SU-DHL-6 (cell line): ENCODE data around the gene ARHGEF11.

Source experiments
- H2AFZ ChIP-seq: fragments of 200-600 bp; sonication (generic); 2 replicates; pipeline ENCODE4 v1.6.1; 2014; ENCODE audit warnings: low read depth, mild to moderate bottlenecking, moderate library complexity, mixed read lengths, antibody characterized with exemption, low read length; ENCODE audit not compliant: severe bottlenecking
- H3F3A ChIP-seq: fragments of 200-600 bp; shearing (Covaris generic); 2 replicates; pipeline ENCODE4 v1.6.0; 2016; ENCODE audit warnings: antibody characterized with exemption, mild to moderate bottlenecking; ENCODE audit not compliant: insufficient read depth
- H3K27ac ChIP-seq: fragments of 200-600 bp; sonication (generic); 2 replicates; pipeline ENCODE4 v1.5.1; 2016; ENCODE audit warnings: low read depth, mild to moderate bottlenecking, low read length, moderate library complexity, mixed read lengths
- H3K27me3 ChIP-seq: fragments of 200-600 bp; sonication (generic), shearing (Covaris generic); 2 replicates; pipeline ENCODE4 v1.6.0; 2014; ENCODE audit warnings: mild to moderate bottlenecking, low read length
- H3K36me3 ChIP-seq: fragments of 200-600 bp; sonication (generic); 2 replicates; pipeline ENCODE4 v1.6.1; 2014; ENCODE audit warnings: mild to moderate bottlenecking, low read length, mixed read lengths
- H3K4me2 ChIP-seq: fragments of 300-600, 200-600 bp; shearing (Covaris generic), sonication (generic); 2 replicates; pipeline ENCODE4 v1.6.0; 2014; ENCODE audit warnings: low read length, low read depth, mild to moderate bottlenecking; ENCODE audit not compliant: poor library complexity, severe bottlenecking
- H3K4me3 ChIP-seq: fragments of 200-600 bp; sonication (generic); 2 replicates; pipeline ENCODE4 v1.5.1; 2014; ENCODE audit warnings: antibody characterized with exemption, low read length, mild to moderate bottlenecking, mixed read lengths; ENCODE audit not compliant: insufficient read depth, poor library complexity, severe bottlenecking
- H3K79me2 ChIP-seq: fragments of 200-600 bp; sonication (generic); 2 replicates; pipeline ENCODE4 v1.6.1; 2014; ENCODE audit warnings: mild to moderate bottlenecking, low read length, moderate library complexity; ENCODE audit not compliant: insufficient read depth
- H3K9ac ChIP-seq: fragments of 200-600 bp; sonication (generic); 2 replicates; pipeline ENCODE4 v1.7.0; 2014; ENCODE audit warnings: mild to moderate bottlenecking, low read length
- H3K9me2 ChIP-seq: fragments of 200-600 bp; sonication (generic); replicated peaks from 2 replicates; pipeline ENCODE4 v1.6.1; 2014; ENCODE audit warnings: low read length; ENCODE audit not compliant: insufficient read depth
- H3K9me3 ChIP-seq: fragments of 200-600 bp; sonication (generic); 2 replicates; pipeline ENCODE4 v1.6.1; 2014; ENCODE audit warnings: low read length, mixed read lengths; ENCODE audit not compliant: insufficient read depth
- H4K20me1 ChIP-seq: fragments of 200-600 bp; sonication (generic); 2 replicates; pipeline ENCODE4 v1.6.1; 2014; ENCODE audit warnings: low read depth, mild to moderate bottlenecking, antibody characterized with exemption, low read length, moderate library complexity, mixed read lengths
- EZH2phosphoT487 ChIP-seq: fragments of 200-600 bp; sonication (generic), shearing (Covaris generic); conservative IDR thresholded peaks from 2 replicates; pipeline ENCODE4 v1.6.1; 2018; ENCODE audit warnings: mild to moderate bottlenecking, antibody characterized with exemption, low read length, moderate library complexity, mixed read lengths
- TF ChIP-seq, protein P1 (sequence below): fragments of 200-600 bp; sonication (generic); IDR thresholded peaks from one replicate; pipeline ENCODE4 v1.5.1; 2017; ENCODE audit warnings: antibody characterized with exemption, mild to moderate bottlenecking, low read length, moderate library complexity; ENCODE audit not compliant: insufficient read depth, poor library complexity, severe bottlenecking

The ARHGEF11 gene

GRCh38 chr1:156912310-156912709 is 133.2 kb downstream of the ARHGEF11 start:
- Histone ChIP-seq H3K79me2 (no peaks in the 10 kb centered on the region), H3K9me2 (no peaks in the 10 kb centered on the region), H3K9ac (no peak overlapping the region), H3K4me2 (no peak overlapping the region), H3K9me3 (no peaks in the 10 kb centered on the region), H3K4me3 (no peak overlapping the region), H3K27me3 (no peaks in the 10 kb centered on the region), H3K36me3 (no peaks in the 10 kb centered on the region), H2AFZ (no peak overlapping the region), H3K27ac (no peak overlapping the region), H4K20me1 (no peaks in the 10 kb centered on the region), H3F3A (no peaks in the 10 kb centered on the region)
- TF ChIP-seq, protein P1, sequence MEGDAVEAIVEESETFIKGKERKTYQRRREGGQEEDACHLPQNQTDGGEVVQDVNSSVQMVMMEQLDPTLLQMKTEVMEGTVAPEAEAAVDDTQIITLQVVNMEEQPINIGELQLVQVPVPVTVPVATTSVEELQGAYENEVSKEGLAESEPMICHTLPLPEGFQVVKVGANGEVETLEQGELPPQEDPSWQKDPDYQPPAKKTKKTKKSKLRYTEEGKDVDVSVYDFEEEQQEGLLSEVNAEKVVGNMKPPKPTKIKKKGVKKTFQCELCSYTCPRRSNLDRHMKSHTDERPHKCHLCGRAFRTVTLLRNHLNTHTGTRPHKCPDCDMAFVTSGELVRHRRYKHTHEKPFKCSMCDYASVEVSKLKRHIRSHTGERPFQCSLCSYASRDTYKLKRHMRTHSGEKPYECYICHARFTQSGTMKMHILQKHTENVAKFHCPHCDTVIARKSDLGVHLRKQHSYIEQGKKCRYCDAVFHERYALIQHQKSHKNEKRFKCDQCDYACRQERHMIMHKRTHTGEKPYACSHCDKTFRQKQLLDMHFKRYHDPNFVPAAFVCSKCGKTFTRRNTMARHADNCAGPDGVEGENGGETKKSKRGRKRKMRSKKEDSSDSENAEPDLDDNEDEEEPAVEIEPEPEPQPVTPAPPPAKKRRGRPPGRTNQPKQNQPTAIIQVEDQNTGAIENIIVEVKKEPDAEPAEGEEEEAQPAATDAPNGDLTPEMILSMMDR: no peak
- TF ChIP-seq EZH2phosphoT487: no peak

GRCh38 chr1:156911577-156912298 is 133.8 kb downstream of the ARHGEF11 start:
- Histone ChIP-seq H3F3A (no peaks in the 10 kb centered on the region), H4K20me1 (no peaks in the 10 kb centered on the region), H3K79me2 (no peaks in the 10 kb centered on the region), H3K27me3 (no peaks in the 10 kb centered on the region), H3K9me3 (no peaks in the 10 kb centered on the region), H3K9me2 (no peaks in the 10 kb centered on the region), H3K4me2 (no peak overlapping the region), H3K4me3 (no peak overlapping the region), H3K36me3 (no peaks in the 10 kb centered on the region), H3K27ac (no peak overlapping the region), H3K9ac (no peak overlapping the region), H2AFZ (no peak overlapping the region)
- TF ChIP-seq, protein P1: no peak
- no peak for TF ChIP-seq EZH2phosphoT487

DNA sequence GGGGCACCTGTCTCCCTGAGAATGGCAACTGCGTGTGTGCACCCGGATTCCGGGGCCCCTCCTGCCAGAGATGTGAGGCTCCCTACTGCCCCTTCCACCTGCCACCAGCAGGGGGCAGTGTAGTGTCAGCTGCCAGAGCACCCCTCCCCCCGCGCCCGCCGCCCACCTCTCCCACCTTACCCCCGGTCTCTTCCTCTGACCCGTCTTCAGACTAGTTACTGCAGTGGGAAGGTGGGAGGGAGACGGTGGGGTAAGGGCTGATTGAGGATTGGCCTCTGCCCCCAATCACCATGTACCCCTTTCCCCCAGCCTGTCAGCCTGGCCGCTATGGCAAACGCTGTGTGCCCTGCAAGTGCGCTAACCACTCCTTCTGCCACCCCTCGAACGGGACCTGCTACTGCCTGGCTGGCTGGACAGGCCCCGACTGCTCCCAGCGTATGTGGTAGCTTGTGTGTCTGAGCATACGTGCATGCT is 135.2 kb downstream of the ARHGEF11 start:
- no peak for TF ChIP-seq EZH2phosphoT487
- TF ChIP-seq, protein P1: peak; percentile 85
- Histone ChIP-seq H3K4me3 (no peak overlapping the region), H2AFZ (no peak overlapping the region), H3K9me3 (no peaks in the 10 kb centered on the region), H3K9ac (no peak overlapping the region), H3K27me3 (no peaks in the 10 kb centered on the region), H3K4me2 (no peak overlapping the region), H3F3A (no peaks in the 10 kb centered on the region), H3K36me3 (no peaks in the 10 kb centered on the region), H3K27ac (no peak overlapping the region), H3K9me2 (no peaks in the 10 kb centered on the region), H4K20me1 (no peaks in the 10 kb centered on the region), H3K79me2 (no peaks in the 10 kb centered on the region)
